ENCODE results near the gene SMOC2.

DNA sequence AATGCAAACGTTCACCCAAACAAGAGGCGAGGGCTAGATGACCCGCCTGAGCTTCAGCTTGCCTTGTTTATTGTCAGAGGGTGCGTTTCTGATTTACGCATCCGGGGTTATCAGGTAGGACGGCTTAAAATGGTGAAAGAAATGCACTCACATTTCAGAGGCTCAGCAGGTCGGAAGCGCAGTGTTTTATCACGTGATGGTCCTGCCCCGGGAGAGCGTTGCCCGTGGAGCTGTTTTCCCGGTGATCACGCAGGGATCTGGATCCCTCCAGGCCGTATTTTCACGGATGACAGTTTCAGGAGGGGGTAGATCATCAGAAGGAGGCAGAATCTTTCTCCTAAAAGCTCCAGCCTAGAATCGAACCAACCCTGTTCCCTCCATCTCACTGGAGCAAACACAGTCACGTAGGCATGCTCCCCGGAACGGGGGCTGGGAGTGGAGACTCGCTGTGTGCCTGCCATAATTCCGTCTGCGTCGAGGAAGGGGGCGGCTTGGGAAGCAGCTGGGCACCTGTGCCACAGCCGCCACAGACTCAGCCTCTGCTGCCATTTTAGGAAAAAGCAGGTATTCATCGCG lies 121.7 kb downstream of the SMOC2 start:
- TF ChIP-seq, protein P1, sequence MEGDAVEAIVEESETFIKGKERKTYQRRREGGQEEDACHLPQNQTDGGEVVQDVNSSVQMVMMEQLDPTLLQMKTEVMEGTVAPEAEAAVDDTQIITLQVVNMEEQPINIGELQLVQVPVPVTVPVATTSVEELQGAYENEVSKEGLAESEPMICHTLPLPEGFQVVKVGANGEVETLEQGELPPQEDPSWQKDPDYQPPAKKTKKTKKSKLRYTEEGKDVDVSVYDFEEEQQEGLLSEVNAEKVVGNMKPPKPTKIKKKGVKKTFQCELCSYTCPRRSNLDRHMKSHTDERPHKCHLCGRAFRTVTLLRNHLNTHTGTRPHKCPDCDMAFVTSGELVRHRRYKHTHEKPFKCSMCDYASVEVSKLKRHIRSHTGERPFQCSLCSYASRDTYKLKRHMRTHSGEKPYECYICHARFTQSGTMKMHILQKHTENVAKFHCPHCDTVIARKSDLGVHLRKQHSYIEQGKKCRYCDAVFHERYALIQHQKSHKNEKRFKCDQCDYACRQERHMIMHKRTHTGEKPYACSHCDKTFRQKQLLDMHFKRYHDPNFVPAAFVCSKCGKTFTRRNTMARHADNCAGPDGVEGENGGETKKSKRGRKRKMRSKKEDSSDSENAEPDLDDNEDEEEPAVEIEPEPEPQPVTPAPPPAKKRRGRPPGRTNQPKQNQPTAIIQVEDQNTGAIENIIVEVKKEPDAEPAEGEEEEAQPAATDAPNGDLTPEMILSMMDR (optimal IDR thresholded peaks at IDR 0.05 in 1 of 3, IDR thresholded peaks at IDR 0.05 in 1 of 3, conservative IDR thresholded peaks at IDR 0.05 in 1 of 3; ENCODE audit: extremely low read depth in 1 of 3, insufficient read depth in 2 of 3, low read length in 3 of 3), result no peak
- no peak for TF ChIP-seq EZH2 (IDR thresholded peaks at IDR 0.05; ENCODE audit: low read length)
